ENCODE data around the gene PLEKHA7. TPM values are rescaled to one million over a fixed set of nuclear protein-coding genes. Genes with fewer than 3 reads are reported as not detected.
A peak's percentile ranks its signal among the peaks of the same experiment; 100 is the strongest.

Gene PLEKHA7
- total RNA-seq, 3 donors from 2014 or later: 9.8 to 54.6 (median 36.7) TPM

GRCh38 chr11:16926883-16927626 is 87.2 kb downstream of the PLEKHA7 start:
- Histone ChIP-seq H3K4me1 (peaks cover 0 to 14% of the 10 kb centered on the region in 2 donors), H3K27ac (no peak overlapping the region), H3K9me3 (no peaks in the 10 kb centered on the region), H3K36me3 (no peaks in the 10 kb centered on the region), H3K27me3 (no peaks in the 10 kb centered on the region), H3K4me3 (no peak overlapping the region)
- TF ChIP-seq CTCF (IDR thresholded peaks at IDR 0.05) (no peak), POLR2AphosphoS5 (IDR thresholded peaks at IDR 0.05) (no peak), POLR2A (IDR thresholded peaks at IDR 0.05) (no peak)
- DNase-seq (ENCODE audit: low spot score in 2 of 2): no peak
- intact Hi-C loops (cut with DNase I; ENCODE audit: low total_unique reads): no loop called here

- Histone ChIP-seq H3K4me3 (peak overlapping the region; percentile 38 to 69 (median 57)), H3K36me3 (no peaks in the 10 kb centered on the region), H3K4me1 (peaks cover 0 to 14% of the 10 kb centered on the region in 2 donors), H3K27me3 (no peaks in the 10 kb centered on the region), H3K9me3 (no peaks in the 10 kb centered on the region), H3K27ac (peak overlapping the region; percentile 76 to 86)
- intact Hi-C loops (cut with DNase I; ENCODE audit: low total_unique reads): no loop called here
- TF ChIP-seq POLR2AphosphoS5 (IDR thresholded peaks at IDR 0.05) (peak in 1 of 3 donors; percentile 31), POLR2A (IDR thresholded peaks at IDR 0.05) (no peak)
- peak; percentile 57 to 58 for DNase-seq (ENCODE audit: low spot score in 2 of 2)
These were observed 88.6 kb downstream of the PLEKHA7 start for GRCh38 chr11:16925561-16926065.

DNA sequence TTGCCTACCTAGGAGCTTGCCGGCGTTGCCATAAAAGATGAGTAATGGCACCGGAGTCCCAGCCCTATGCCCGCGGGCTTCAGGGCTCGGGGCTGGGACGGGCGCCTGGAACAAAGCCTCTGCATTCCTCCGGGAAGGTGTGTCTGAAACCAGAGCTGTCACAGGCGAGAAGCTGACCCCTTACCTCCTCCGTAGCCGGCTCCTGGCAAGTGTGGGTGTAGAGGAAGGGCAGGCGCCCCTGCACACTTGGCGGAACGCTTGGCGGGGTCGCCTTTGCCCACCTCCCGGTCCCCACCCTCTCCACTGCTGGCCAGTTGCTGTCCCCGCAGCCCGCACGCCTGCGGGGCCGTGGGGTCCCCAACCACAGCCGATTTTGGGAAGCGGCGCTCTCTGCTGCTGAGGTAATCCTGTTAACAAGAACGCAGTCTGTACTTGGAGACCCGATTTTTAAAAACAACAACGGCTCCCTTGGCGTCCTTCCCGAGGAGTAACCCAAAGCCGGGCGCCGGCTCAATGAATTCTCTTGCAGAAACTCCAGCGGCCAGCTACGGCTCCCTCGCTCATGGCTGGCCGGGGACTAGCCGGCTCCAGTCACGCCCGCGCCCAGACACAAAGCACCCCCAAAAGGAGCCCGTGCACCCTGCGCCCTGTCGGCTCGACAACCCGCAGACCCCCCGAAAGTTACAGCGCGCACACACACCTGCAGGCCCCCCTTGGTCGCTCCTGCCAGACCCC is 89.2 kb downstream of the PLEKHA7 start:
- Histone ChIP-seq H3K9me3 (no peaks in the 10 kb centered on the region), H3K4me1 (peaks cover 0 to 14% of the 10 kb centered on the region in 2 donors), H3K36me3 (no peaks in the 10 kb centered on the region), H3K27ac (peak overlapping the region; percentile 76 to 86), H3K4me3 (peak overlapping the region; percentile 38 to 69 (median 57)), H3K27me3 (no peaks in the 10 kb centered on the region)
- intact Hi-C loops (cut with DNase I; ENCODE audit: low total_unique reads): no loop called here
- DNase-seq (ENCODE audit: low spot score in 2 of 2): peak; percentile 57 to 59
- TF ChIP-seq POLR2AphosphoS5 (IDR thresholded peaks at IDR 0.05) (no peak), CTCF (IDR thresholded peaks at IDR 0.05) (no peak)

- peak overlapping the region; percentile 38 to 69 (median 57) for H3K4me3 ChIP-seq
- H3K4me1 ChIP-seq: peaks cover 0 to 14% of the 10 kb centered on the region in 2 donors
- no peaks in the 10 kb centered on the region for H3K27me3 ChIP-seq
- TF ChIP-seq POLR2A (IDR thresholded peaks at IDR 0.05): no peak
- no peak for TF ChIP-seq CTCF (IDR thresholded peaks at IDR 0.05)
- TF ChIP-seq POLR2AphosphoS5 (IDR thresholded peaks at IDR 0.05): no peak
- peak overlapping the region in 1 of 2 donors; percentile 86 for H3K27ac ChIP-seq
- no peaks in the 10 kb centered on the region for H3K36me3 ChIP-seq
- no peak for DNase-seq (ENCODE audit: low spot score in 2 of 2)
- no peaks in the 10 kb centered on the region for H3K9me3 ChIP-seq
- intact Hi-C loops (cut with DNase I; ENCODE audit: low total_unique reads): no loop called here
These were observed 89.8 kb downstream of the PLEKHA7 start for GRCh38 chr11:16924462-16924825.

DNA sequence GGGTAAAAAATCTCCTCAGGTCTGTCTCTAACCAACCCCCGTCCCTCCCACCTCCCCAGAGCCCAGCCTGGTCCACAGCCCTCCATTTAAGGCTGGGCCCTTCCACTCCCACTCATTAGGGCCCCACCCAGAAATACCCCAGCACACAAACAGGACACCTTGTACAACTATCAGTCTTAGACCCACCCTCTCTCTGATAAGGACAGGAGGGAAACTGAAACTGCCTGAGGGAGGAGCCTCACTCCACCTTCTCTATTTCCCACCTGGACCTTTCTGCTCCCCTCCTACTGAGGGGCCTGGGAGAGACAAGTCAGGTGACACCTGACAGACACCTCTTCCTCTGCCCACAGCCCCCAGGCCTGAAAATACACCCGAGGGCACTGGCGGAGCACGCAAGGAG is 90.2 kb downstream of the PLEKHA7 start:
- TF ChIP-seq POLR2A (IDR thresholded peaks at IDR 0.05) (no peak), CTCF (IDR thresholded peaks at IDR 0.05) (no peak), POLR2AphosphoS5 (IDR thresholded peaks at IDR 0.05) (no peak)
- Histone ChIP-seq H3K4me3 (peak overlapping the region in 1 of 3 donors; percentile 38), H3K27me3 (no peaks in the 10 kb centered on the region), H3K9me3 (no peaks in the 10 kb centered on the region), H3K4me1 (peaks cover 0 to 14% of the 10 kb centered on the region in 2 donors), H3K27ac (peak overlapping the region in 1 of 2 donors; percentile 86), H3K36me3 (no peaks in the 10 kb centered on the region)
- no peak for DNase-seq (ENCODE audit: low spot score in 2 of 2)
- intact Hi-C loops (cut with DNase I; ENCODE audit: low total_unique reads): no loop called here

Measured in breast epithelium (tissue), 4 donors.